ENCODE measurements around the gene TUBB2B. TPM values are rescaled to one million over a fixed set of nuclear protein-coding genes. Genes with fewer than 3 reads are reported as not detected.
A peak's percentile ranks its signal among the peaks of the same experiment; 100 is the strongest.

The TUBB2B gene
- total RNA-seq, 1 donor from 2014 or later, result 6.9 TPM

- intact Hi-C loops (cut with DNase I), result no loop called here
Observed at GRCh38 chr6:3233904-3234303, 6.5 kb upstream of the TUBB2B start.

GRCh38 chr6:3233321-3233720 is 5.9 kb upstream of the TUBB2B start:
- H3K9me3 ChIP-seq, result no peaks in the 10 kb centered on the region
- H3K36me3 ChIP-seq, result no peaks in the 10 kb centered on the region
- intact Hi-C loops (cut with DNase I), result no loop called here
- H3K27ac ChIP-seq, result no peak overlapping the region
- H3K4me1 ChIP-seq, result peaks cover 38% of the 10 kb centered on the region
- no peak for DNase-seq (ENCODE audit: extremely low spot score in 2 of 2)
- no peak overlapping the region for H3K4me3 ChIP-seq
- H3K27me3 ChIP-seq, result no peaks in the 10 kb centered on the region
- no peak for TF ChIP-seq CTCF (IDR thresholded peaks at IDR 0.05)
- no peak for TF ChIP-seq POLR2A (IDR thresholded peaks at IDR 0.05)
- no peak for TF ChIP-seq POLR2AphosphoS5 (IDR thresholded peaks at IDR 0.05; ENCODE audit: insufficient read depth in 1 of 2, low read depth in 1 of 2)

More at GRCh38 chr6:3233904-3234303, 6.5 kb upstream of the TUBB2B start:
- Histone ChIP-seq H3K9me3 (no peaks in the 10 kb centered on the region), H3K27ac (no peak overlapping the region), H3K36me3 (no peaks in the 10 kb centered on the region), H3K4me3 (no peak overlapping the region), H3K4me1 (peaks cover 32% of the 10 kb centered on the region), H3K27me3 (no peaks in the 10 kb centered on the region)
- no peak for DNase-seq (ENCODE audit: extremely low spot score in 2 of 2)
- TF ChIP-seq CTCF (IDR thresholded peaks at IDR 0.05) (no peak), POLR2AphosphoS5 (IDR thresholded peaks at IDR 0.05; ENCODE audit: insufficient read depth in 1 of 2, low read depth in 1 of 2) (no peak), POLR2A (IDR thresholded peaks at IDR 0.05) (no peak)

- TF ChIP-seq POLR2AphosphoS5 (IDR thresholded peaks at IDR 0.05; ENCODE audit: insufficient read depth in 1 of 2, low read depth in 1 of 2) (no peak), POLR2A (IDR thresholded peaks at IDR 0.05) (no peak), CTCF (IDR thresholded peaks at IDR 0.05) (no peak)
Observed at GRCh38 chr6:3232017-3232945, 4.8 kb upstream of the TUBB2B start.

GRCh38 chr6:3231247-3232016 is 4.0 kb upstream of the TUBB2B start:
- no peak for DNase-seq (ENCODE audit: extremely low spot score in 2 of 2)
- H3K27ac ChIP-seq, result peak overlapping the region; percentile 70
- H3K4me3 ChIP-seq, result peak overlapping the region; percentile 55 to 58
- peaks cover 57% of the 10 kb centered on the region for H3K4me1 ChIP-seq
- H3K9me3 ChIP-seq, result no peaks in the 10 kb centered on the region
- no peaks in the 10 kb centered on the region for H3K36me3 ChIP-seq
- TF ChIP-seq POLR2AphosphoS5 (IDR thresholded peaks at IDR 0.05; ENCODE audit: insufficient read depth in 1 of 2, low read depth in 1 of 2), result peak in 1 of 2 donors; percentile 71
- no peak for TF ChIP-seq CTCF (IDR thresholded peaks at IDR 0.05)
- no peak for TF ChIP-seq POLR2A (IDR thresholded peaks at IDR 0.05)
- H3K27me3 ChIP-seq, result no peaks in the 10 kb centered on the region
- intact Hi-C loops (cut with DNase I), result no loop called here

More at GRCh38 chr6:3232017-3232945, 4.8 kb upstream of the TUBB2B start:
- H3K27ac ChIP-seq, result peak overlapping the region; percentile 70
- intact Hi-C loops (cut with DNase I), result no loop called here
- no peaks in the 10 kb centered on the region for H3K9me3 ChIP-seq
- H3K4me3 ChIP-seq, result peak overlapping the region; percentile 55 to 58
- H3K4me1 ChIP-seq, result peaks cover 48% of the 10 kb centered on the region
- DNase-seq (ENCODE audit: extremely low spot score in 2 of 2), result no peak
- H3K27me3 ChIP-seq, result no peaks in the 10 kb centered on the region
- no peaks in the 10 kb centered on the region for H3K36me3 ChIP-seq

Data from vagina (tissue), 2 donors.